Measurements from ENCODE around the gene ZBTB42. TPM values are rescaled to one million over a fixed set of nuclear protein-coding genes. Genes with fewer than 3 reads are reported as not detected.

ZBTB42 gene
- total RNA-seq, 1 experiment from 2014 or later, result 11.8 TPM

- no peaks in the 10 kb centered on the region for H3K4me1 Mint-ChIP-seq (ENCODE audit: low read depth, unreplicated experiment)
- intact Hi-C loops (cut with micrococcal nuclease; ENCODE audit: unreplicated experiment), result no loop called here
- no TSS peak for BruUV-seq (replicated peaks)
- CTCF ChIA-PET, result no interaction called here
- no peaks in the 10 kb centered on the region for H3K9me3 Mint-ChIP-seq (ENCODE audit: low read depth, unreplicated experiment)
- no peak for DNase-seq
- no peak for TF ChIP-seq CTCF (IDR thresholded peaks at IDR 0.05; ENCODE audit: unreplicated experiment)
- H3K36me3 Mint-ChIP-seq (ENCODE audit: insufficient read depth, unreplicated experiment), result peaks cover 35% of the 10 kb centered on the region
- H3K4me3 Mint-ChIP-seq (ENCODE audit: low read depth, unreplicated experiment), result no peak overlapping the region
- H3K27ac Mint-ChIP-seq (ENCODE audit: unreplicated experiment), result no peak overlapping the region
- no peaks in the 10 kb centered on the region for H3K27me3 Mint-ChIP-seq (ENCODE audit: unreplicated experiment)
Measured at GRCh38 chr14:104771374-104771773, 29.5 kb upstream of the ZBTB42 start.

GRCh38 chr14:104771918-104772706 is 28.8 kb upstream of the ZBTB42 start:
- Mint-ChIP-seq H3K9me3 (ENCODE audit: low read depth, unreplicated experiment) (no peaks in the 10 kb centered on the region), H3K4me3 (ENCODE audit: low read depth, unreplicated experiment) (no peak overlapping the region), H3K27ac (ENCODE audit: unreplicated experiment) (no peak overlapping the region), H3K4me1 (ENCODE audit: low read depth, unreplicated experiment) (no peaks in the 10 kb centered on the region), H3K27me3 (ENCODE audit: unreplicated experiment) (no peaks in the 10 kb centered on the region), H3K36me3 (ENCODE audit: insufficient read depth, unreplicated experiment) (peaks cover 40% of the 10 kb centered on the region)
- no TSS peak for BruUV-seq (replicated peaks)
- DNase-seq, result no peak
- intact Hi-C loops (cut with micrococcal nuclease; ENCODE audit: unreplicated experiment), result no loop called here
- no peak for TF ChIP-seq CTCF (IDR thresholded peaks at IDR 0.05; ENCODE audit: unreplicated experiment)
- CTCF ChIA-PET, result interaction anchor here (0.7 kb wide), 1 partner anchor 318 kb away, joined by 3 read pairs; no protein-coding TSS in a partner anchor

- no TSS peak for BruUV-seq (replicated peaks)
- H3K4me1 Mint-ChIP-seq (ENCODE audit: low read depth, unreplicated experiment), result no peaks in the 10 kb centered on the region
- H3K4me3 Mint-ChIP-seq (ENCODE audit: low read depth, unreplicated experiment), result no peak overlapping the region
- DNase-seq, result no peak
- no peak overlapping the region for H3K27ac Mint-ChIP-seq (ENCODE audit: unreplicated experiment)
- H3K9me3 Mint-ChIP-seq (ENCODE audit: low read depth, unreplicated experiment), result no peaks in the 10 kb centered on the region
- peaks cover 40% of the 10 kb centered on the region for H3K36me3 Mint-ChIP-seq (ENCODE audit: insufficient read depth, unreplicated experiment)
- H3K27me3 Mint-ChIP-seq (ENCODE audit: unreplicated experiment), result no peaks in the 10 kb centered on the region
- intact Hi-C loops (cut with micrococcal nuclease; ENCODE audit: unreplicated experiment), result no loop called here
- CTCF ChIA-PET, result interaction anchor here (0.7 kb wide), 1 partner anchor 317 kb away, joined by 3 read pairs; no protein-coding TSS in a partner anchor
- TF ChIP-seq CTCF (IDR thresholded peaks at IDR 0.05; ENCODE audit: unreplicated experiment), result no peak
Measured at GRCh38 chr14:104772707-104773504, 28.0 kb upstream of the ZBTB42 start.

- intact Hi-C loops (cut with micrococcal nuclease; ENCODE audit: unreplicated experiment), result no loop called here
- H3K27ac Mint-ChIP-seq (ENCODE audit: unreplicated experiment), result no peak overlapping the region
- no peaks in the 10 kb centered on the region for H3K4me1 Mint-ChIP-seq (ENCODE audit: low read depth, unreplicated experiment)
- BruUV-seq (replicated peaks), result no TSS peak
- TF ChIP-seq CTCF (IDR thresholded peaks at IDR 0.05; ENCODE audit: unreplicated experiment), result no peak
- CTCF ChIA-PET, result no interaction called here
- no peak overlapping the region for H3K4me3 Mint-ChIP-seq (ENCODE audit: low read depth, unreplicated experiment)
- H3K36me3 Mint-ChIP-seq (ENCODE audit: insufficient read depth, unreplicated experiment), result peaks cover 40% of the 10 kb centered on the region
- H3K9me3 Mint-ChIP-seq (ENCODE audit: low read depth, unreplicated experiment), result no peaks in the 10 kb centered on the region
- H3K27me3 Mint-ChIP-seq (ENCODE audit: unreplicated experiment), result no peaks in the 10 kb centered on the region
- DNase-seq, result no peak
Measured at GRCh38 chr14:104773505-104774452, 27.1 kb upstream of the ZBTB42 start.

All from Calu3 (cell line).